HG03045 (cell line): ENCODE measurements around the gene MYOD1.

Source experiments
- ATAC-seq: cut with Tn5 transposase; IDR thresholded peaks from one replicate; pipeline ENCODE4 v1.9.1; 2021; ENCODE audit warnings: mild to moderate bottlenecking, moderate library complexity; ENCODE audit not compliant: unreplicated experiment

MYOD1 gene

DNA sequence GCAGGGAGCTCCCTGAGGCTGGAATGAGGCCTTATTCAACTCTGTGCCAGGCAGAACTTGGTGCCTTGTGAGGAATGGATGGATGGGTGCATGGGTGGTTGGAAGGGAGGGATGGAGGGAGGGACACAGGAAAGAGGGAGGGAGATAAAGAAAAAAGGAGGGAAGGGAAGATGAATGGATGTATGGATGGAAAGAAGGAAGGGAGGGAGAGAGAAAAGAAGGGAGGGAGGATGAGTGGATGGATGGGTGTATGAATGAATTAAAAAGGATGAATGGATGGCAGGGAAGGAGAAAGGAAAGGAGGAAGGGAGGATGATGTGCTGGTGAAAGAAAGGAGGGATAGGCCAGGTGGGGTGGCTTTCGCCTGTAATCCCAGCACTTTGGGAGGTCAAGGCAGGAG, 49.8 kb downstream of the MYOD1 start:
- no peak for ATAC-seq

DNA sequence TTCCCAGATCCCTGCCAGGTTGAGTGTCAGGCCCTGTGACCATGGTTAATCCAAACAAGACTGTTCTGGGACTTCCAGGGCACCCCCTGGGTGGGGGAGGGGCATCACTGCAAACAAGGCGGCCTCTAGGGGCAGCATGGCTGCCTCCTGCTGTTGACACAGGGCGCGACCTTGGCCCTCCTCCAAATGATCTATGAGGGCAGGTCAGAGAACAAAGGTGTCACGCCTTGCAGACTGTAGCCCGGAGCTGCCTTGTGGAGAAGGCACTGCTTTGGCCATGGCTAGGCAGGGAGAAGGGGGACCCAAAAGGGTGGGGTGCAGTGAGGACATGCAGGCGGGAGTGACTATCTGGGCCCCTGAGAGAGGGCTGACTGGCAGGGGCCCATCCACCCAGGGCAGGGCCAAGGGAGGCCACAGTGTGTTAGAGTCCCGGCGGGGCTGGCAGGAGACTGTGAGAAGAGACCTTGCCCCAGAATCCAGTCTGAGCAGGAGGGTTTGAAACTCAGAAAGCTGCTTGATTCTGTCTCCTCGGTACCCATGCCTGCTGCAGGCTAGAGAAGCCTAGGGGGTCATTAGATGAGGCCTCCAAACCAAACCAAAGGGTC, 50.8 kb downstream of the MYOD1 start:
- no peak for ATAC-seq

DNA sequence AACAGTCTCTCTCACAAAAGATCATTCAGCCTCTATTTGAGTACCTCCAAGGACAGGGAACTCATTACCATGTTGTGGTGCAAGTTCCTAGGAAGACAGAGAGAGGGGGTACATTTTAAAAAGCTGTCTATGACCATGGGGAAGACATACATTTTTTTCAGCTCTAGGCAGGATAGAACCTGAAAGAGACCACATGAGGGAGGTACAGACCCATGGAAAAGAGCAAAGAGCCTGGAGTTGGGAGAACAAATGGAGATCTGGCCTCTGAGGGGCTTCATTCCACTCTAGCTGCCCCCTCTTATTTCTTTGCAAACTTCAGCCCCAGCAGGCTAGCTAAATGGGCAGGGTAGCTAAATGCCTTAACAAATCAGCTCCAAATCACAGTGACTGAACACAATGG, 51.5 kb downstream of the MYOD1 start:
- no peak for ATAC-seq

DNA sequence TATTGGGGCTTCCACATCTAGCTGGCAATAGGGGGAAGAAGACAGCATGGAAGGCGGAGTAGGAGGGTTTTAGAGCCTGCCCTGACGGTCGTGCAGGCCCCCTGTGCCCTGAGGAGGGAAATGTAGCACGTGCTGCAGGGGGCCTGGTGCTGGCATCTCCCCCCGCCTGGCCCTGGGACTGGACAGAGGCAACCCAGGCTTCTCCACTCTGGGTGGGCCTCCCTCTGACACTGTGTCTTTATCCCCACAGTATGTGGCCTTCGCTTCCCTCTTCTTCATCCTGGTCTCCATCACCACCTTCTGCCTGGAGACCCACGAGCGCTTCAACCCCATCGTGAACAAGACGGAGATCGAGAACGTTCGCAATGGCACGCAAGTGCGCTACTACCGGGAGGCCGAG, 52.0 kb downstream of the MYOD1 start:
- ATAC-seq: no peak
